Hepatocyte (in vitro differentiated cells): ENCODE measurements around the gene UNKL. TPM values are rescaled to one million over a fixed set of nuclear protein-coding genes. Genes with fewer than 3 reads are reported as not detected.

Experiments
- DNase-seq: peaks from one replicate; pipeline ENCODE4 v3.0.0-alpha.2; 2016; ENCODE audit warnings: low spot score
- H2AFZ ChIP-seq: fragments of 200-600 bp; sonication (generic); 2 replicates; pipeline ENCODE4 v1.6.0; 2016; ENCODE audit warnings: antibody characterized with exemption, mild to moderate bottlenecking
- H3K27ac ChIP-seq: fragments of 200-600 bp; sonication (generic); 2 replicates; pipeline ENCODE4 v1.5.1; 2016; ENCODE audit warnings: mild to moderate bottlenecking
- H3K27me3 ChIP-seq: fragments of 200-600 bp; sonication (generic); 2 replicates; pipeline ENCODE4 v1.6.1; 2016
- H3K36me3 ChIP-seq: fragments of 200-600 bp; sonication (generic); replicated peaks from 2 replicates; pipeline ENCODE4 v1.5.1; 2016; ENCODE audit warnings: low read depth; ENCODE audit not compliant: insufficient read depth
- H3K4me1 ChIP-seq: fragments of 200-600 bp; sonication (generic); 2 replicates; pipeline ENCODE4 v1.5.1; 2016; ENCODE audit warnings: mild to moderate bottlenecking, moderate library complexity; ENCODE audit not compliant: insufficient read depth
- H3K4me2 ChIP-seq: fragments of 200-600 bp; sonication (generic); 2 replicates; pipeline ENCODE4 v1.6.0; 2016
- H3K4me3 ChIP-seq: fragments of 200-600 bp; sonication (generic); 2 replicates; pipeline ENCODE4 v1.5.1; 2016; ENCODE audit warnings: mild to moderate bottlenecking
- H3K79me2 ChIP-seq: fragments of 200-600 bp; sonication (generic); 2 replicates; pipeline ENCODE4 v1.6.0; 2017; ENCODE audit warnings: mild to moderate bottlenecking
- H3K9me2 ChIP-seq: fragments of 200-600 bp; sonication (generic); replicated peaks from 2 replicates; pipeline ENCODE4 v1.6.0; 2017; ENCODE audit warnings: mild to moderate bottlenecking; ENCODE audit not compliant: insufficient read depth
- H3K9me3 ChIP-seq: fragments of 200-600 bp; sonication (generic); 2 replicates; pipeline ENCODE4 v1.5.1; 2016; ENCODE audit warnings: low read depth, mild to moderate bottlenecking
- H4K20me1 ChIP-seq: fragments of 200-600 bp; sonication (generic); 2 replicates; pipeline ENCODE4 v1.6.0; 2016; ENCODE audit warnings: mild to moderate bottlenecking; ENCODE audit not compliant: insufficient read depth, poor library complexity, severe bottlenecking
- EZH2 ChIP-seq: fragments of 200-600 bp; sonication (generic); IDR thresholded peaks from 2 replicates; pipeline ENCODE4 v1.6.1; 2016; ENCODE audit warnings: antibody characterized with exemption, mild to moderate bottlenecking, borderline replicate concordance
- EZH2phosphoT487 ChIP-seq: fragments of 200-600 bp; sonication (generic); IDR thresholded peaks from one replicate; pipeline ENCODE4 v1.6.1; 2018; ENCODE audit warnings: antibody characterized with exemption, mild to moderate bottlenecking, low read depth, moderate library complexity; ENCODE audit not compliant: unreplicated experiment, severe bottlenecking
- WGBS: methylation state at CpG from one replicate; pipeline ENCODE4 v1.1.6; 2016; ENCODE audit warnings: low lambda C conversion rate; ENCODE audit errors: missing lambda C conversion rate; 5-methylcytosine and 5-hydroxymethylcytosine counted together
- polyA plus RNA-seq: library from polyadenylated mRNA; unstranded; fragments of >200 nt; fragmentation: Nextera tagmentation; extraction: Ambion mirVana; gene quantifications from 2 replicates; pipeline ENCODE4 v1.2.1, GENCODE V29; 2016
- total RNA-seq: library from RNA; depleted of rRNA; stranded (reverse); fragments of >200 nt; gene quantifications from 2 replicates; pipeline ENCODE4 v1.2.3, GENCODE V29; 2014
- TF ChIP-seq, protein P1 (sequence below): fragments of 200-600 bp; sonication (generic); IDR thresholded peaks from 2 replicates; pipeline ENCODE4 v1.5.1; 2016; ENCODE audit warnings: antibody characterized with exemption, mild to moderate bottlenecking; ENCODE audit not compliant: poor library complexity

Gene UNKL
- total and polyA plus RNA-seq, 2 experiments from 2014 or later: 8.5 to 10.3 TPM

DNA sequence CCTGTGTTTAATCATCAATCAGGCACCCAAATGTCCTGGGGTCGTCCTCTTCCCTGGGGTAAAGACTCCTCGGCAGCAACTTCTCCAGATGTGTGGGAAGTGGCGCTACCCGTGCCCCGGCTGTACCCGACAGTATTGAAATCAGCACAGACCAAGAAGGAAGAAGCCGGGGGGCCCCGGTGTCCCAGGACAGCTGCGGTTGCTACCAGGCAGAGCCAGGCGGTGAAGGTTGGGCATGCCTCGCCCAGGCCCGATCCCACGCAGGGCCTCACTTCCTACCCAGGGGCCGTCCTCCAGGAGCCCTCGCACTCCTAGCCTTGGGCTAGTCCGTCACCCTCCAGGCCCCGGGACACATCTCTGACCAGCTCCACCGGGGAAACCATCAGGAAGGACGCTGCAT is 38.8 kb upstream of the UNKL start:
- 96% methylated on average over 19 of the region's 19 CpGs for WGBS
- no peaks in the 10 kb centered on the region for H3K36me3 ChIP-seq
- no peak overlapping the region for H3K4me2 ChIP-seq
- no peaks in the 10 kb centered on the region for H3K27me3 ChIP-seq
- no peaks in the 10 kb centered on the region for H3K4me1 ChIP-seq
- no peaks in the 10 kb centered on the region for H4K20me1 ChIP-seq
- no peak overlapping the region for H3K27ac ChIP-seq
- H2AFZ ChIP-seq: no peak overlapping the region
- H3K4me3 ChIP-seq: no peak overlapping the region
- no peaks in the 10 kb centered on the region for H3K9me2 ChIP-seq
- DNase-seq: no peak
- TF ChIP-seq, protein P1, sequence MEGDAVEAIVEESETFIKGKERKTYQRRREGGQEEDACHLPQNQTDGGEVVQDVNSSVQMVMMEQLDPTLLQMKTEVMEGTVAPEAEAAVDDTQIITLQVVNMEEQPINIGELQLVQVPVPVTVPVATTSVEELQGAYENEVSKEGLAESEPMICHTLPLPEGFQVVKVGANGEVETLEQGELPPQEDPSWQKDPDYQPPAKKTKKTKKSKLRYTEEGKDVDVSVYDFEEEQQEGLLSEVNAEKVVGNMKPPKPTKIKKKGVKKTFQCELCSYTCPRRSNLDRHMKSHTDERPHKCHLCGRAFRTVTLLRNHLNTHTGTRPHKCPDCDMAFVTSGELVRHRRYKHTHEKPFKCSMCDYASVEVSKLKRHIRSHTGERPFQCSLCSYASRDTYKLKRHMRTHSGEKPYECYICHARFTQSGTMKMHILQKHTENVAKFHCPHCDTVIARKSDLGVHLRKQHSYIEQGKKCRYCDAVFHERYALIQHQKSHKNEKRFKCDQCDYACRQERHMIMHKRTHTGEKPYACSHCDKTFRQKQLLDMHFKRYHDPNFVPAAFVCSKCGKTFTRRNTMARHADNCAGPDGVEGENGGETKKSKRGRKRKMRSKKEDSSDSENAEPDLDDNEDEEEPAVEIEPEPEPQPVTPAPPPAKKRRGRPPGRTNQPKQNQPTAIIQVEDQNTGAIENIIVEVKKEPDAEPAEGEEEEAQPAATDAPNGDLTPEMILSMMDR: no peak
- TF ChIP-seq EZH2: no peak
- no peak for TF ChIP-seq EZH2phosphoT487
- no peaks in the 10 kb centered on the region for H3K9me3 ChIP-seq
- no peaks in the 10 kb centered on the region for H3K79me2 ChIP-seq

DNA sequence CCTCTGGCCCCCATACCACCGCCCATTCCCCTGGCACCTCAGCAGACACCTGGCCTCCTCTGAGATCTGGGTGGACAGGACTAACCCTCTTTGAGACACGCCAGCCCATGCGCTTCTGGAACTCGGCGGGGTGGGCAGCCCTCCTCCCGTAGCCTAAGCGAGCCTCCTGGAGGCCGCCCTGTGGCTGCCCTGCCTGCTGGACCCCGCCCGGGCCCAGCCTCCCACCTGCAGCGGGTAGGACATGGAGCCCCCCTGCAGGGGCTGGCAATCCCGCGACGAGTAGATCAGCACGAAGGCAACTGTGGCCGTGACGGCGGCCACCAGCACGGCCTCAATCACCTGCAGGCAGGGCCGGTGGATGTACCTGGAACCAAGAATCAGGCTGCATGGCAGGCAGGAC is 38.0 kb upstream of the UNKL start:
- Histone ChIP-seq H2AFZ (no peak overlapping the region), H3K79me2 (no peaks in the 10 kb centered on the region), H3K4me1 (no peaks in the 10 kb centered on the region), H3K27me3 (no peaks in the 10 kb centered on the region), H4K20me1 (no peaks in the 10 kb centered on the region), H3K27ac (no peak overlapping the region), H3K9me2 (no peaks in the 10 kb centered on the region), H3K36me3 (no peaks in the 10 kb centered on the region), H3K4me2 (no peak overlapping the region), H3K9me3 (no peaks in the 10 kb centered on the region), H3K4me3 (no peak overlapping the region)
- 95% methylated on average over 15 of the region's 20 CpGs for WGBS
- DNase-seq: no peak
- TF ChIP-seq EZH2 (no peak), EZH2phosphoT487 (no peak)
- TF ChIP-seq, protein P1: no peak

DNA sequence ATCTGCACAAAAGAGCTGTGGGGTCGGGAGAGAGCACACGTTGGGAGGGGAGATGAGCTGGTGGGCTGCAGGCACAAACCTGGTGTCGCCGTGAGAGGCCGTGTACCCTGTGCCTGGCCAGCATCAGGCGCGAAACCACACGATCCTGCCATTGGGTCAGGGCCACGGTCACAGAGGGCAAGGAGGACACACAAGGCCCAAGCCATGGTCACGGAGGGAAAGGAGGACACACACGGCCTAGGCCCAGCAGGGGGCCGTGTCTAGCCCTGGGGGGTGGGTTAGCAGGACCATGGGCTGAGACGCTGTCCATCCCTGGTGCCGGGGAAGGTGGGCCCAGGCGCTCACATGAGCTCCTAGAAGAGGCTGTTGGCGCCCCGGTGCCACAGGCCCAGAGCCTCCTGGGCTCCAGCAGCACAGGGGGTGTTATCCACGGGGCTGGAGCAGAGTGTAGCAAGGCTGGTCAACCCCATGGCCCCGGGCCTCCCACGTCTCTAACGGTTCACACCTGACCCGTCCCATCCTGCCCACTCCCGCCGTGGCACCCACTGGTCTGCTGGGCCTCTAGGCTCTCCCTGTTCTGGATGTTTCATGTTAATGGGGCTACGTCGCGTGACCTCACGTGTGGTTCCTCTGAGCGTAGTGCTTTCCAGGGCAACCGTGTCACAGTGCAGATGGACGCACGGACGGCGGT is 37.3 kb upstream of the UNKL start:
- no peaks in the 10 kb centered on the region for H3K79me2 ChIP-seq
- no peaks in the 10 kb centered on the region for H3K9me2 ChIP-seq
- no peak overlapping the region for H3K27ac ChIP-seq
- no peak overlapping the region for H3K4me3 ChIP-seq
- no peak for TF ChIP-seq EZH2phosphoT487
- TF ChIP-seq, protein P1: no peak
- no peak for TF ChIP-seq EZH2
- no peak overlapping the region for H3K4me2 ChIP-seq
- no peaks in the 10 kb centered on the region for H3K27me3 ChIP-seq
- no peaks in the 10 kb centered on the region for H3K9me3 ChIP-seq
- H4K20me1 ChIP-seq: no peaks in the 10 kb centered on the region
- H3K36me3 ChIP-seq: no peaks in the 10 kb centered on the region
- no peak overlapping the region for H2AFZ ChIP-seq
- 96% methylated on average over 32 of the region's 34 CpGs for WGBS
- no peak for DNase-seq
- no peaks in the 10 kb centered on the region for H3K4me1 ChIP-seq

DNA sequence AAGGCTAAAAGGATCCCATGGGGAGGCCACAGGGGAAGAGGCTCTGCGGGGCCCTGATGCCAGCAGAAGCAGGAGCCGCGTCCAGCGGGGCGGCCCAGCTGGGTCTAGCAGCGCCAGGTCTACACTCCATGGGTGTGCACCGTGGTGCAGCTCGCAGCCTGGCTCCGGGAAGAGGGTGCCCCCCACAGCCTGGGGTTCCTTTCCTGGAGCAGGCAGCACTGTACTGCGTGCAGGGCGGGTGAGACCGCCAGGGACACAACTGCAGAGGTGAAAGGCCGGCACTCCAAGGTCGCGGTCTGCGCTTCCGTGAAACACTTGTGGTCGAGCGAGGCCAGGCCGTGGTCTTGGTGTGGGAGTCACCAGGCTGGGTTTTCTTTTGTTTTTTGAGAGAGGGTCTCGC is 36.3 kb upstream of the UNKL start:
- TF ChIP-seq, protein P1: no peak
- TF ChIP-seq EZH2: no peak
- Histone ChIP-seq H2AFZ (no peak overlapping the region), H3K4me1 (no peaks in the 10 kb centered on the region), H3K27ac (no peak overlapping the region), H3K4me3 (no peak overlapping the region), H3K27me3 (no peaks in the 10 kb centered on the region), H3K9me2 (no peaks in the 10 kb centered on the region), H3K4me2 (no peak overlapping the region), H3K36me3 (no peaks in the 10 kb centered on the region), H3K79me2 (no peaks in the 10 kb centered on the region), H3K9me3 (no peaks in the 10 kb centered on the region), H4K20me1 (no peaks in the 10 kb centered on the region)
- DNase-seq: no peak
- WGBS: 95% methylated on average over 21 of the region's 21 CpGs
